ENCODE measurements around the gene NANOS1. TPM values are rescaled to one million over a fixed set of nuclear protein-coding genes. Genes with fewer than 3 reads are reported as not detected.

NANOS1 gene
- total RNA-seq, 2 donors from 2014 or later, result 5.2 to 7.8 TPM

- H3K27me3 ChIP-seq, result no peaks in the 10 kb centered on the region
- peaks cover 81% of the 10 kb centered on the region for H3K36me3 ChIP-seq
- no peak for DNase-seq (ENCODE audit: low spot score)
- no peaks in the 10 kb centered on the region for H3K4me1 ChIP-seq
- TF ChIP-seq, protein P1, sequence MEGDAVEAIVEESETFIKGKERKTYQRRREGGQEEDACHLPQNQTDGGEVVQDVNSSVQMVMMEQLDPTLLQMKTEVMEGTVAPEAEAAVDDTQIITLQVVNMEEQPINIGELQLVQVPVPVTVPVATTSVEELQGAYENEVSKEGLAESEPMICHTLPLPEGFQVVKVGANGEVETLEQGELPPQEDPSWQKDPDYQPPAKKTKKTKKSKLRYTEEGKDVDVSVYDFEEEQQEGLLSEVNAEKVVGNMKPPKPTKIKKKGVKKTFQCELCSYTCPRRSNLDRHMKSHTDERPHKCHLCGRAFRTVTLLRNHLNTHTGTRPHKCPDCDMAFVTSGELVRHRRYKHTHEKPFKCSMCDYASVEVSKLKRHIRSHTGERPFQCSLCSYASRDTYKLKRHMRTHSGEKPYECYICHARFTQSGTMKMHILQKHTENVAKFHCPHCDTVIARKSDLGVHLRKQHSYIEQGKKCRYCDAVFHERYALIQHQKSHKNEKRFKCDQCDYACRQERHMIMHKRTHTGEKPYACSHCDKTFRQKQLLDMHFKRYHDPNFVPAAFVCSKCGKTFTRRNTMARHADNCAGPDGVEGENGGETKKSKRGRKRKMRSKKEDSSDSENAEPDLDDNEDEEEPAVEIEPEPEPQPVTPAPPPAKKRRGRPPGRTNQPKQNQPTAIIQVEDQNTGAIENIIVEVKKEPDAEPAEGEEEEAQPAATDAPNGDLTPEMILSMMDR (IDR thresholded peaks at IDR 0.05), result no peak
- H3K4me3 ChIP-seq, result no peak overlapping the region
- no peaks in the 10 kb centered on the region for H3K9me3 ChIP-seq
- H3K27ac ChIP-seq, result no peak overlapping the region
These were observed 32.4 kb downstream of the NANOS1 start for GRCh38 chr10:119061926-119062325.

- TF ChIP-seq, protein P1 (IDR thresholded peaks at IDR 0.05), result no peak
- no peaks in the 10 kb centered on the region for H3K27me3 ChIP-seq
- peaks cover 0 to 10% of the 10 kb centered on the region in 2 donors for H3K4me1 ChIP-seq
- H3K4me3 ChIP-seq, result no peak overlapping the region
- peaks cover 65% of the 10 kb centered on the region for H3K36me3 ChIP-seq
- no peak for DNase-seq (ENCODE audit: low spot score)
- no peak overlapping the region for H3K27ac ChIP-seq
- no peaks in the 10 kb centered on the region for H3K9me3 ChIP-seq
These were observed 41.1 kb downstream of the NANOS1 start for GRCh38 chr10:119070395-119071165.

DNA sequence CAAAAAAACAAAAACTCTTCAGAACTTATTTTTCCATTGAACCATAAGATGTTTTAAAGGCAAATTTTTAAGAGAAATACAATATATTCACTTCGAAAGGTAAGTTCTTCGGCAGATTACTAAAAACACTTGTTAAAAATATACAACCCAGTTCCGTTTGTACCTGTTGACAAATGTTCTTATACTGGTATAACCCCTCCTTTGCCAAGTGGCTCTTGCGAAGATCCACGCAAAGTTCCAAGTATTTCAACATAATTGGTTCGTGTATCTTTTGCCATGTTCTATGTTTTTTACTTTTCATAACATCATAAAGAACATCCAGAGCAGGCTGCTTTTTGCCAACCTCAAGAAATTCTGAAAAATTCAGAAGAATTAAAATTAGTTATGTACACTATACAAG, 44.1 kb downstream of the NANOS1 start:
- TF ChIP-seq, protein P1 (IDR thresholded peaks at IDR 0.05), result no peak
- Histone ChIP-seq H3K9me3 (no peaks in the 10 kb centered on the region), H3K27ac (no peak overlapping the region), H3K4me3 (no peak overlapping the region), H3K4me1 (peaks cover 0 to 37% of the 10 kb centered on the region in 2 donors), H3K27me3 (no peaks in the 10 kb centered on the region), H3K36me3 (peaks cover 41% of the 10 kb centered on the region)
- no peak for DNase-seq (ENCODE audit: low spot score)

- H3K27ac ChIP-seq, result peak overlapping the region; percentile 94 to 99
These were observed 49.1 kb downstream of the NANOS1 start for GRCh38 chr10:119078422-119079179.

DNA sequence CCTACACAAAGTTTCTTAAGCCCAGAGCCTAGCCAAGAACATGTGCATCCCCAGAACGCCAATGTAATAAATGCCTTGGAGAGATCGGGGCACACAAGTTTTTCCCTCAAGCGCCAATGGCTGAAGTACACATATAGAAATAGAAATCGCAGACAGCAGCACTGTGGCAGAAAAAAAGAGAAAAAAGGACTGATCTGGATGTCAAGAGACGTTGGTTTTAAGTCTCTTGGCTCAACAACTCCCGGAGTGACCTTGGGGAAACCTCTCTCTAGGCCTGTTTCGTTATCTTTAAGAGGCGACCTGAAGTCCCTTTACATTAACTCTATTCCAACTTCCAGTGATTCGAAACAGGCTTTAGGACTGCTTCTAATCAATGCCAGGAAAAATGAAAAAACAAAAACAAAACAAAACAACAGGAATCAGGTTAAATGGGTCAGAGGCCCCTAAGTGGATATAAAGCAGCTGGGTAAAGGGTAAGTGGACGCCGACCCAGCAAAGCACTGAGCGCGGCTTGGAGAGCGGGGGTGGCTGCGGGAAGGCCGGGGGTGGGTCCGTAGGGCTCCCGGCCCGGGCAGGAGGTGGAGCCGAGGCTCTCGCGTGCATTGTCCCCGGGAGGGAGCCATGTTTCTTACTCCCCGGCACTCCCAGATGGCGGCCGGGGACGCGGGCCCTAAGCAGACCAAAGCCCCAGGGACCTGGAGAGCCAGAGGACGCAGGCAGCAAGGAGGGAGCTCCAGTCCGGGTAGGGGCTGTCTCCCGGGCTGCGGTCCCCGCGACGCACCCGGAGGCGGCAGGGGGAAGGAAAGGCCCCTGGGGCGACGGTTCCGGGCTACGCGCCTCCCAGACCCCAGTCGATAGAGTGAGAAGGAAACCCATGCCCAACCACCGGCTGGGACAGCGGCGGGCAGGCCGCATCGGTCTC, 50.3 kb downstream of the NANOS1 start:
- Histone ChIP-seq H3K4me1 (peaks cover 0 to 43% of the 10 kb centered on the region in 2 donors), H3K36me3 (no peaks in the 10 kb centered on the region), H3K9me3 (no peaks in the 10 kb centered on the region), H3K27ac (peak overlapping the region; percentile 94 to 99), H3K4me3 (peak overlapping the region; percentile 77 to 97), H3K27me3 (no peaks in the 10 kb centered on the region)
- DNase-seq (ENCODE audit: low spot score), result peak; percentile 73
- TF ChIP-seq, protein P1 (IDR thresholded peaks at IDR 0.05), result no peak

More at GRCh38 chr10:119078422-119079179, 49.1 kb downstream of the NANOS1 start:
- TF ChIP-seq, protein P1 (IDR thresholded peaks at IDR 0.05), result no peak
- no peaks in the 10 kb centered on the region for H3K9me3 ChIP-seq
- no peaks in the 10 kb centered on the region for H3K36me3 ChIP-seq
- peaks cover 0 to 52% of the 10 kb centered on the region in 2 donors for H3K4me1 ChIP-seq
- no peaks in the 10 kb centered on the region for H3K27me3 ChIP-seq
- H3K4me3 ChIP-seq, result peak overlapping the region; percentile 77 to 97
- no peak for DNase-seq (ENCODE audit: low spot score)
